ENCODE data around the gene WFDC5.

- TF ChIP-seq CTCF (IDR thresholded peaks at IDR 0.05; ENCODE audit: low read depth, low read length, missing input control) = no peak
- TF ChIP-seq REST (IDR thresholded peaks at IDR 0.05) = no peak
- TF ChIP-seq YY1 (IDR thresholded peaks at IDR 0.05) = no peak
- no peak for TF ChIP-seq RXRA (IDR thresholded peaks at IDR 0.05)
- no peak for TF ChIP-seq EGR1 (IDR thresholded peaks at IDR 0.05; ENCODE audit: low read depth in 2 of 2)
- no peak for TF ChIP-seq ATF3 (IDR thresholded peaks at IDR 0.05)
- TF ChIP-seq ZBTB33 (IDR thresholded peaks at IDR 0.05) = no peak
- TF ChIP-seq SP1 (IDR thresholded peaks at IDR 0.05) = no peak
- no peak for TF ChIP-seq JUND (IDR thresholded peaks at IDR 0.05)
- TF ChIP-seq FOXA1 (IDR thresholded peaks at IDR 0.05) = no peak
- TF ChIP-seq RAD21 (IDR thresholded peaks at IDR 0.05) = no peak
- no peak for TF ChIP-seq MAX (IDR thresholded peaks at IDR 0.05)
- TF ChIP-seq GABPA (IDR thresholded peaks at IDR 0.05 in 1 of 2, conservative IDR thresholded peaks at IDR 0.05 in 1 of 2) = no peak
- no peak for TF ChIP-seq TAF1 (conservative IDR thresholded peaks at IDR 0.05)
Observed at GRCh38 chr20:45136911-45137310, 21.9 kb upstream of the WFDC5 start.
